CD4-positive, alpha-beta T cell treated with Interleukin-12 subunit alpha and Interleukin-12 subunit beta, for 1 hour (primary cell): ENCODE data around the gene FSCN2.
A peak's percentile ranks its signal among the peaks of the same experiment; 100 is the strongest.
"Not testable (repeated sequence)": the region's sequence is repeated elsewhere in the genome, so short reads cannot be mapped to it uniquely, and the experiment has no call there.

Source experiments
- DNase-seq: peaks from one replicate; pipeline ENCODE4 v3.0.0-alpha.2; 2020

Gene FSCN2

DNA sequence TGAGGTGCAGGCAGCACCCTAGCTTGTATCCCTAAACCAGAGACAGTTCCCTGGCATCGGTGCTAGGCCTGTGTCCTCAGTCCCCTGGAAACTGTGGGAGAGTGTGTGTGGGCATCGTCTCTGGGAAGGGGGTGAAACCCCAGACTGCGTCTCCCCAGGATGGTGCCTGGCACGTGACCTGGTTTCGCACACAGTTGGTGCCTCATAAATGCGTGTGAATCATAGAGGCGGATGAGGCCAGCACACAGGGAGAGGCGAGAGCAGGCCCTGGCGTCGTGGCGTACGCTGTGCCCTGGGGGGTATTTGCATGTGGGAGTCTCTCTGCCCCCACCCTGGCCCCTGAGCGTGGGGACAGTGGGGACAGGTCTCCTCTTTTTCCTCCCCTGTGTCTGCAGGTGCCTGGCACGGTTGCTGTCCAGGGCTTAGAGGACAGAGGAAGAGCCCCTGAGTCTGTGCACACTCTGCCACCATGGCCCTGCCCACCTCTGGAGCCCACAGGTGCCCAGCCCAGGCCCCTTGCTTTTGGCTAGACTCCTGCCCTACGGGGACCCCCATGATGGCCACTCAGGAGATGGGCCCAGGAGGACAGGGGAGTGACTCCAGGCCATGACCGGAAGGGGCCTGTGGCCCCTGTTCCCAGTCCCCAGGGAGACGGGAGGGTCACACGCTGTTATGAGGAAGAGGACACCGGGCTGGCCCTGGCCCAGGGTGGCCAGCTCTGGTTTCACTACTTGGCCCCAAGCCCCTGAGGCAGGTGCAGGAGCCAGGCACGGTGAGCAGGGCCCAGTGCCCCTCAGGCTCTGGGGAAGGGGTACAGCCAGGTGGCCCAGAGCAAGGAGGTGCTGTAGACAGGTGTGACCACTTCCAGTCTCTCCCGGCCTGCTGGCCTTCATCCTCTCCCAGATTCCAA, 1.3 kb upstream of the FSCN2 start:
- no peak for DNase-seq

GRCh38 chr17:81528384-81528650, 140 bp downstream of the FSCN2 start:
- no peak for DNase-seq

DNA sequence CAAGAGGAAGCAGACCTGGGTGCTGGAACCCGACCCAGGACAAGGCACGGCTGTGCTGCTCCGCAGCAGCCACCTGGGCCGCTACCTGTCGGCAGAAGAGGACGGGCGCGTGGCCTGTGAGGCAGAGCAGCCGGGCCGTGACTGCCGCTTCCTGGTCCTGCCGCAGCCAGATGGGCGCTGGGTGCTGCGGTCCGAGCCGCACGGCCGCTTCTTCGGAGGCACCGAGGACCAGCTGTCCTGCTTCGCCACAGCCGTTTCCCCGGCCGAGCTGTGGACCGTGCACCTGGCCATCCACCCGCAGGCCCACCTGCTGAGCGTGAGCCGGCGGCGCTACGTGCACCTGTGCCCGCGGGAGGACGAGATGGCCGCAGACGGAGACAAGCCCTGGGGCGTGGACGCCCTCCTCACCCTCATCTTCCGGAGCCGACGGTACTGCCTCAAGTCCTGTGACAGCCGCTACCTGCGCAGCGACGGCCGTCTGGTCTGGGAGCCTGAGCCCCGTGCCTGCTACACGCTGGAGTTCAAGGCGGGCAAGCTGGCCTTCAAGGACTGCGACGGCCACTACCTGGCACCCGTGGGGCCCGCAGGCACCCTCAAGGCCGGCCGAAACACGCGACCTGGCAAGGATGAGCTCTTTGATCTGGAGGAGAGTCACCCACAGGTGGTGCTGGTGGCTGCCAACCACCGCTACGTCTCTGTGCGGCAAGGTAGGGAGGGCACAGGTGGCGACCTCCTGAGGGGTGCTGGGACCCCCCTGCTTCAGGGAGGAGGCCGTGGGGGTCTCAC, 667 bp downstream of the FSCN2 start:
- no peak for DNase-seq

- DNase-seq, result no peak
These were observed 1.2 kb downstream of the FSCN2 start for GRCh38 chr17:81529437-81529803.

DNA sequence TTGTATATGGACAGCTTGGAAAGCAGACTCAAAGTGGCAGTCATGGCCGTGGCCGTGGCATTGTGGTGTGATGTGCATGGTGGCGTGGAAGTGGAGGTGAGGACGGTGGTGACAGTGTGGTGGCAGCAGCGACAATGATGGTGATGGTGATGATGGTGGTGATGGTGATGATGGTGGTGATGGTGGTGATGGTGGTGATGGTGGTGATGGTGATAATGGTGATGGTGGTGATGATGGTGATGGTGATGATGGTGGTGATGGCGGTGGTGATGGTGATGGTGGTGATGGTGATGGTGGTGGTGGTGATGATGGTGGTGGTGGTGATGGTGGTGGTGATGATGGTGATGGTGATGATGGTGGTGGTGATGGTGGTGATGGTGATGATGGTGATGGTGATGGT, 2.8 kb downstream of the FSCN2 start:
- not testable (repeated sequence) for DNase-seq

DNA sequence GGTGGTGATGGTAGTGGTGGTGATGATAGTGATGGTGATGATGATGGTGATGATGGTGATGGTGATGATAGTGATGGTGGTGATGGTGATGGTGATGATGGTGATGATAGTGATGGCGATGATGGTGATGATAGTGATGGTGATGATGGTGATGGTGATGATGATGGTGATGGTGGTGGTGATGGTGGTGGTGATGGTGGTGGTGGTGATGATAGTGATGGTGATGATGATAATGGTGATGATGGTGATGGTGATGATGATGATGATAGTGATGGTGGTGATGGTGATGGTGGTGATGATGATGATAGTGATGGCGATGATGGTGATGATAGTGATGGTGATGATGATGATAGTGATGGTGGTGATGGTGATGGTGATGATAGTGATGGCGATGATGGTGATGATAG, 3.8 kb downstream of the FSCN2 start:
- not testable (repeated sequence) for DNase-seq

DNA sequence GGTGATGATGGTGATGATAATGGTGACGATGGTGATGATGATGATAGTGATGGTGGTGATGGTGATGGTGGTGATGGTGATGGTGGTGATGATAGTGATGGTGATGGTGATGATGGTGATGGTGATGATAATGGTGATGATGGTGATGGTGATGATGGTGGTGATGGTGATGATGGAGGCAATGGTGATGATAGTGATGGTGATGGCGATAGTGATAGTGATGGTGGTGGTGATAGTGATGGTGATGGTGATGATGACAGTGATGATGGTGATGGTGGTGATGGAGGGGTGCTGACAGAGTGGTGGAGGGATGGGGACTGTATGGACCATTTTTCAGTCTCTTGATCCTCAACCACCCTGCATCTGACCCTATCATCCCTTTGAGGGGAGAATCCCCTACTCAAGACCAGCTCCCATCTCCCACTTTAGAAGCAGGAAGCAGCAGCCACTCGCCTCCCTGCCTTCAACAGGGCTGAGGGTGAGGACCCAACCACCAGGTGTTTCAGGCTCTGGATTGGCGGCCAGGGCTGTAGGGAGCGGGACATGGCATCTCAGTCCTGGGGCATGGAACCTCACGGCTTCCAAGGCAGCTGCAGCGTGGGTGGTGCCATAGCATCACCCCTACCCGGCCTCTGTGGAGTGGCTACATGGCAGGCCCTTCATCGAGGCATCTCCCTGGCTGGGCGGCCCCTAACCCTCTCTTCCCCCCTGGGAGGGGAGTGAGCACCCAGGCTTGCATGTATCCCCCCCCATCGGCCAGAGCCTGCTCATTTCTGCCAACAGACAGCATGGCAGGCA, 4.5 kb downstream of the FSCN2 start:
- DNase-seq, result no peak

DNA sequence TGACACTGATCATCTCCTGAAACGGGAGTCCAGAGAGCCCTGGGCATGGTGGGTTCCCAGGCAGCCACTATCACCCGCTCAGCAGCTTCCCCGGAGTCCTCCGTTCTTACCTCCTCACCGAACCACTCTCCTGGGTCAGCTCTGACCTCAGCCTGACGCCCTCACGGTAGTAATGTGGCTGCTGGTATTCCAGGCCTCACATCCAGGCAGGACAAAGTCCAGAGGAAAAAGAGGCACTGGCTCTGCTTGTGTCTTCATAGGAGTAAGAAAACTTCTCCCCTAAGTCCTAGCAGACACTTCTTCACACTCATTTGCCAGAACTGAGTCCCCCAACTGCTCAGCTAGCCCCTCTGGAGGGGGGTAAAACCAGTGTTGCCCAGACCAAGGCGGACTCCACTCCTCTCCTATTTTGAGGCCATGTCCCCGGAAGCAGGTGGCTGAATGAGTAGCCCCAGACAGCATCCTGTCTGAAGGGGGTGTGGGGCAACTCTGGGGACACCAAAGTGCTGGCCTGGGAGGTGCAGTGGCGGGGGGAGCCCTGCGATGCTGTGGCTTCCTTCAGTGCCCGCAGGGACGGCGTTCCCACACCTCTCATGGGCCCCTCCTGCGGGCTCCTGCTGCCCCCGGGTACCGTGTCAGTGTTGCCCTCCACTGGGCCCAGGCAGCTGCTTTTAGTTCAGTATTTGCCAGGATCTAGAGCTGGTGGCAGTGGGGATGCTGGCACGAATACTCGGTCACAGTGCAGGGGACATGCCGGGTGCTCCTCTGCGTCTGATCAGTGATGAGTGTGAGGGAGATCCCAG, 5.4 kb downstream of the FSCN2 start:
- no peak for DNase-seq

- DNase-seq, result no peak
These were observed 6.2 kb downstream of the FSCN2 start for GRCh38 chr17:81534157-81535006.

GRCh38 chr17:81535007-81535328, 6.8 kb downstream of the FSCN2 start:
- DNase-seq, result no peak

- DNase-seq, result no peak
These were observed 7.5 kb downstream of the FSCN2 start for GRCh38 chr17:81535480-81536298.

DNA sequence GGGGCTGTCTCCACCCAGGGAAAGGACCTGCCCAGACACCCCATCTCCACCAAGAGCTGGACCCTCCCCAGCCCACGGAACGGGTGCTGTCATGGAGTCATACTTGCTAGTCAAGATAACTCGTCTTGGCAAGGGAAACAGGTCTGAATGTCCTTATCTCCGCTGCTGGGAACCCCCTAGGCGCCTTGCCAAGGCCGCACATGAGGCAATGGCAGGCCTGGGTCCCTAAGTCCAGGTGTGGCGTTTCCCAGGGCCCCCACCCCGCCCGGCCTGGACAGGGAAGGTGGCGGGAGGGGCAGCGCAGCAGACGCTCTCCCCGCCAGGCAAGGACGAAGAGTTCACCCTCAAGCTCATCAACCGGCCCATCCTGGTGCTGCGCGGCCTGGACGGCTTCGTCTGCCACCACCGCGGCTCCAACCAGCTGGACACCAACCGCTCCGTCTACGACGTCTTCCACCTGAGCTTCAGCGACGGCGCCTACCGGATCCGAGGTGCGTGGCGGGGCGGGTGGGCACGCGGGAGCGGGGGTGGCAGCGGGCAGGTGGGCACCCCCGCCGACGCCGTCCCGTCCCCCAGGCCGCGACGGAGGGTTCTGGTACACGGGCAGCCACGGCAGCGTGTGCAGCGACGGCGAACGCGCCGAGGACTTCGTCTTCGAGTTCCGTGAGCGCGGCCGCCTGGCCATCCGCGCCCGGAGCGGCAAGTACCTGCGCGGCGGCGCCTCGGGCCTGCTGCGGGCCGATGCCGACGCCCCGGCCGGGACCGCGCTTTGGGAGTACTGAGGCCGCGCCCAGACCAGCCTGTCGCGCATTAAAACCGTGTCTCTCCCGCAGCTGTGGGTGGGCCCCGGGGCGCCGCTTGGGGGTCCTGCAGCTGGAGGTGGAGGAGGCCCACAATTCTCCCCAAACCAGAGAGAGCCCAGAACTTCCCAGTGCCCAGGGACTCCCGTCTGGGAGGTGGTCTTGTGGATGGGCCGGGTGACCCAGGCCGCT, 8.4 kb downstream of the FSCN2 start:
- no peak for DNase-seq

GRCh38 chr17:81537343-81537855, 9.2 kb downstream of the FSCN2 start:
- DNase-seq, result peak; percentile 31

DNA sequence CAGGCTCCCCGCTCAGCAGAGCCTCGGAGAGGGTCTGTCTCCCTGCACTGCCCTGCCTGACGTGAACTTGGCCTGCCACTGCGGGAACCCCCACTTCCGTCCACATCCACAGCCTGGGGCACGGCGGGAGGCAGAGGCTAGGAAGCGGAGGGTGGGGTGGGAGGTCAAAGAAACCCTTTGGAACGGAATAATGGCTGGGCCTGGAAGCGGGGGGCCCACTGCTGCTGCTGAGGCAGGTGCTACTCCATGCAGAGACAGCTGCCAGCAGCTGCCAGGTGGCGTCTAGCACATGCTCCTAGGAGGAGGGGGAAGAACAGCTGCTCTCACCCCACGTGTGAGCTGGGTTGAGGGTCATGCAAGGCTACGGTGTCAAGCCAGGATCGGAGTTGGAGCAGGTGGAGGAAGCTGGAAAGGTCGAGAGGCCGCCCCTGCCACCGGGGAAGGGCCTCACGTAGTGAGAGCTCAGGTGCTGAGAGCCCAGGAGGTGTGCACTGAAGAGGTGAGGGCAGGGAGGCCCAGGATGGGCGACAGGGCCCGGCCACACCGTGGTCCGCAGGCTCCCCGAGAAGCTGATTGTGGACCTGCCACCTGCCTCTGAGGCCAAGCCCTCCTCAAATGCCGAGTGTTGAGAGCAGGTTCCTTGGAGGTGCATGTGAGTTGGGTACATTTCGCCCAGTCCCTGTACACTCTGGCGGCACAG, 9.8 kb downstream of the FSCN2 start:
- no peak for DNase-seq

DNA sequence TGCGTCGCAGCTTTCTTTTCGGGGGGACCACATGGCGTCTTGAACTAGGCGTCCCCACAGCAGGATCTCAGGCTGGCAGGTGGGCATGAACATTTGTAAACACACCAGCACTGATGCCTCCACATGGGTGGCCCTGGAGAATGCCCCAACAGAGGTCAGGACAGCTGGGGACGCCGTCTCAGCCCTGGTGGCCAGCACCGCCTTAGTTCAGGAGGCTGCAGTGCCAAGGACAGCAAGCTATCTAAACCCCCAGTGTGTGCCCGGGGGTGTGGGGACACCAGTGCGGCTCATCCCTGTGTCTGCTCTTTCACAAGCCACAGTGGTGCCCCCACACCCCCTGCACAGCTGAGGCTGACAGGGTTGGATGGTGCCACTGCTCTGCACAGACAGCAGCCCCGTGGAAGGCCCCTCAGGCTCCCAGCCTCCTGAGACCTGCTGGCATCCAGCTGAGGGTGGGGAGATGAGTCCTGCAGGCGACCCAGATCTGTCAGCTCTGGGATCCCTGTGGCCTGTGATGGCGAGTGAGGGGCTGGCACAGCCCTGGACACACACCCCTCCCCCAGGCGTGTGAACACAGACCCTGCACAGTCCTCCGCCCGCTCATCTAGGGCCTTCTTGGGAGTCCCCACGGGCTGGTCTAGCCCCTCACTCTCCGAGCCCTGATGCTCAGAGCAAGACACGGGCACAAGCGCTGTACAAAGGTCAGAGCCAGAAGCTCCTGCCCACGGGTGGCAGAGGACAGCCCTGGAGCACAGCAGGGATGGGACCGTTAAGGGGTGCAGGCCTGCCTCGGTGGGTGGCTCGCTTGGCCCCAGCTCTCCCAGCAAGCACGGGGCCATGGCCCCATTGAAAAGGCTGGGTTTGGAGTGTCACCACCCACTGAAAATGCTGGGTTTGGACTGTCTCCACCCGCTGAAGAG, 10.7 kb downstream of the FSCN2 start:
- no peak for DNase-seq

GRCh38 chr17:81539571-81539900, 11.4 kb downstream of the FSCN2 start:
- no peak for DNase-seq

DNA sequence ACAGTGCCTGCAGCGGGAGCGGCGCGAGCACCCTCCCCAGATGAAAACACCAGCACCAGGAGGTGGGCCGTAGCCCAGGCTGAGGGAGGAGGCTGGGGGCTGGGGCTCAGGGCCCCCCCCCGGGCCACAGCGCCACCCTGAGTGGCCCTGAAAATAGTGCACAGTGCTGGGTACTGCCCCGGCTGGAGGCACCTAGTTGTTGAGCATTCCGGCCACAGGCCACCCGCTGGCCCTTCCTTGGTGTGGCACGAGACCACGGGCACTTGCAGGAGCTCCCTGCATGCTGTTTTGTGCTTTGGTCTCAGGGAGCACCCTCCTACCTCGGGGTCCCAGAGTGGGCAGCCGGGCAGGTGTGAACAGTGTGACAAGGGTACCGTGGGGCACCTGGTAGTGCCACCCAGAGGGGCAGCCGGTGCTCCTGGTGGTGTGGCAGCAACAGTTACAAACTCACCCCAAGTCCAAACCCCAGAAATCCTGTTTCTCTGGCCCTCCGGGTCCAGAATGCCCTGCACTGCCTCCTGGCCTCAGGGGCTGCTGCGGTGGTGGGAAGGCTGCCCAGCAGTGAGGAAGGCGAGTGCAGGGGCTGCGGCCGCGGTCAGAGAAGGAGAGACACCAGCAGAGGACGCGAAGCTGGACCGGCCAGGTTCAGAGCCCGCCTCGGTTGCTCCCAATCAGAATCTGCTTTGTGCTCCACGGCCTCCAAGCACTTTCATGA, 11.9 kb downstream of the FSCN2 start:
- DNase-seq, result no peak
